ENCODE measurements around the gene ZC2HC1B.

- TF ChIP-seq FOXA2 (IDR thresholded peaks at IDR 0.05) (no peak), CTCF (IDR thresholded peaks at IDR 0.05; ENCODE audit: low read depth, low read length, missing input control) (no peak), TAF1 (conservative IDR thresholded peaks at IDR 0.05) (no peak), MAX (IDR thresholded peaks at IDR 0.05) (no peak), SP1 (IDR thresholded peaks at IDR 0.05) (no peak), GABPA (IDR thresholded peaks at IDR 0.05 in 1 of 2, conservative IDR thresholded peaks at IDR 0.05 in 1 of 2) (no peak), REST (IDR thresholded peaks at IDR 0.05) (no peak), RAD21 (IDR thresholded peaks at IDR 0.05) (no peak), JUND (IDR thresholded peaks at IDR 0.05) (no peak), ATF3 (IDR thresholded peaks at IDR 0.05) (no peak)
Measured at GRCh38 chr6:143817621-143818020, 46.7 kb upstream of the ZC2HC1B start.

All from liver (tissue), 3 donors.